GM11168 (cell line): ENCODE data around the gene CYB5D1.

Experiments used
- in situ Hi-C: fragments of 300-500 bp; cut with MboI; formaldehyde crosslinking; loops from one replicate; pipeline ENCODE4 v1.12.0; 2022; ENCODE audit warnings: low sequenced_read_pairs; ENCODE audit not compliant: unreplicated experiment

Gene CYB5D1

DNA sequence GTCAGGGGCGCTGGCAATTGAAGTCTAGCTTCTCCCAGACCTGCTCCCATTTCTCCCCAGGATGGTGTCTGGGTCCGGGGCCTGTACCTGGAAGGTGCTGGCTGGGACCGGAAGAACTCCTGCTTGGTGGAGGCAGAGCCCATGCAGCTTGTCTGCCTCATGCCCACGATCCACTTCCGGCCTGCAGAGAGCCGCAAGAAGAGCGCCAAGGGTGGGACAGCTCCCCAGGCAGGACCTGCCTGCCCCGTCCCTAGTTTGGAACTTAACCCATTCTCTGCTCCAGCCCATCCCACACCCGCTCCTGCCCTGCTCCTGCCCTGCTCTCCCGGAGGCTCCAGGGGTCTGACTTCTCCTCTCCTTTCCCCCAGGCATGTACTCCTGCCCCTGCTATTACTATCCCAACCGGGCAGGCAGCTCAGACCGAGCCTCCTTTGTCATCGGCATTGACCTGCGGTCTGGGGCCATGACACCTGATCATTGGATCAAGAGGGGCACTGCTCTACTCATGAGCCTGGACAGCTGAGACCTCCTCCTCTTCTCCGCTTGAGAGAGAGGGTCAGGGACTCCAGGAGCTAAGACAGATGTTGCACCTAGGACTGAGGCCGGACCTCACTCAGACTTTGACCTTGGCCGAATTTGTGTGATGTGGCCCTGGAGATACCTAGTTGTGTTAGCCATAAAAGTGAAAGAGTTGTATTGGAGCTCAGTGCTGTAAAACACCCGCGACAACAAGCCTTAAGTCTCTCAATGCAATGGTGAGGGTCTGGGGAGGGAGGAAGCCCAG is 24.6 kb upstream of the CYB5D1 start:
- in situ Hi-C loops: no loop called here

DNA sequence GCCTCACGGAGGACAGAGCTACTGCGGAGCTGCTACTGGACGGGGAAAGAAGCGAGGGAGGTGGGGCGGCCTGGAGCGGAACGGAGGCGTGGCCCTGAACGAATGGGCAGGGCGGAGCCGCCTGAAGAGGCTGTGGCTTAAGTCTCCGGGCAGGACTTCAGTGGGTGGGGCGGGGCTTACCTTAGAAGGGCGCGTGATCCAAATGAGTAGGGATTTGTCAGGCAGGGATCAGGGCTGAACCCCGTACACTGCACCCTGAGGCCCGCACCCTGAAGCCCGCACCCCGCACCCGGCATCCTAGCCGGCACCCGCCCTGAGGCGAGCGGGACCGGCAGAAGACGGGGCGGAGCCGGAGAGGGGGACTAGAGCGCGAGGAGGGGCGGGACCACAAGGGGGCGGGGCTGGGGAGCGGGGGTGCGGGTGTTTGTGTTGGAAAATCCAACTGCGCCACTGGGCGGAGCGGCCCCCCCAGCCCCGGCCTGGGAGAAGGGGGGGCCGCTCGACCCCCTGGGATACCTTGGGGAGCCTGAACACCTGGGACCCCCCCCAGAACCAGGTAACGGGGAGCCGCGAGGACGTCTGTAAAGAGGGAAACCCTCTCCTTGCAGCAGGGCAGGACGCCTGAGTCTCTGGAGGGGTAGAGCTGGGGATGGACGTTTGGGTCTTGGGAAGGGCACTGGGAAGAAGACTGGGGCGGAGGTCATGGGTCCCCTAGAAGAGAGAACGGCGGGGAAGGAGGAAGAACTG is 23.8 kb upstream of the CYB5D1 start, which contains the start of gene KDM6B:
Gene KDM6B, plus strand, starts transcription at position 423 of the 747 bp plus-strand sequence. CDS start 11,338 bp downstream, outside the sequence.
- in situ Hi-C loops: no loop called here

DNA sequence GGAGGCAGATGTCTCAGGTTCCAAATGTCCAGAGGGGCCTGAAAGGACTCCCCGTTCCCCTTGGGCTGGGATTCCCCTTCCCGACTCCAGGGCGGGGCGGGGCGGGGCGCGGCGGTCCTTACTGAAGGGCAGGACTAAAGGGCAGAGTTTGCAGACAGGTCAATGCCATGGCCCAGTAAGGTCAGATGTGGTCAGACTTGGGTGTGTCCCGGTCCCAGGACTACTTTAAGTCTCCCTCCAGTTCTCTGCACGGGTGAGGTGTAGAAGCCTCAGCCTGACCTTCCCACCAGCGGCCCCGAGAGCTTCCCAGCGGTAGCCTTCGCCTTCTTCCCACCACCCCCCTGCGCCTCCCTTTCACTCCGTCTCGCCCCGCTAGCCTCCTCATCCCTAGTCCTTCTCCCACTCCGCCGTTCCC is 23.3 kb upstream of the CYB5D1 start:
- in situ Hi-C loops: no loop called here

DNA sequence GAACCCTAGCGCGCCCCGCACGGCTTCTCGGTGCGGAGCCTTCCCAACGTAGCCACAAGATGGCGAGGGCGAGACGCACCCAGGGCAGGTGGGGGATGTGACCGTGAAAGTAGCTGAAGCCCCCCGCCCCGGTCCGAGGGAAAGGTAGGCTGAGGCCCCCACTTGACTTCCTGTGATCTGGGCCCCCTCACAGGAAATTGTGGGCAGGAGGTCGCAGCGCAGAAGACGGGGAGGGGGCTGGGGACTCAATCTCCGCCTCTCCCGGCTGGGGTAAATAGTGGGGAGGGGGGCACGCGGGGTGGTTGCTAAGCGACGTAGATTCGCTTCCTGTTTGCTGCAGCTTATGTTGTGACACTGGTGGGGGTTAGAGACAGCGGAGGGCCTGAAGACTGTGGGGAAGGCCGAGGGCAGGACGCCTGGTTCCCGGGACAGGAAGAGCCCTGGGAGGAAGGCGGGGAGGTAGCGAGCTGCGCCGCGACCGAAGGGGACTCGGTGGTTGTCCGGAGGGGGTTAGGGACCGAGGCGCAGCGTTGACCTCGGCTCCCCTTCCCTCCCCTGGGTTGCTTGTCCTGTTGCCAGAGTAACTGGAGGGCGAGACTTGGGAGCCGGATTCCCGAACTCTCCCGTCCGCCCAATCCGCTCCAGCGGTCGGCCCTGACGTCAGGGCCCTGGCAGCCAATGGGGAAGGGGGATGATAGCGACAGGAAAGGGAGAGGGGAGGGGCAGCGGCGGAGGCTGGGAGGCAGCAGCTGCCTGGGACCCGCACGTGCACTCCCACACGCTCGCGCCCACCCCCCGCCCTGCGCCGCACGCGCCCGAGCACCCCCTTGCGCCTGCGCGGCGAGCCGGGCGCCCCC is 22.6 kb upstream of the CYB5D1 start:
- in situ Hi-C loops: no loop called here

DNA sequence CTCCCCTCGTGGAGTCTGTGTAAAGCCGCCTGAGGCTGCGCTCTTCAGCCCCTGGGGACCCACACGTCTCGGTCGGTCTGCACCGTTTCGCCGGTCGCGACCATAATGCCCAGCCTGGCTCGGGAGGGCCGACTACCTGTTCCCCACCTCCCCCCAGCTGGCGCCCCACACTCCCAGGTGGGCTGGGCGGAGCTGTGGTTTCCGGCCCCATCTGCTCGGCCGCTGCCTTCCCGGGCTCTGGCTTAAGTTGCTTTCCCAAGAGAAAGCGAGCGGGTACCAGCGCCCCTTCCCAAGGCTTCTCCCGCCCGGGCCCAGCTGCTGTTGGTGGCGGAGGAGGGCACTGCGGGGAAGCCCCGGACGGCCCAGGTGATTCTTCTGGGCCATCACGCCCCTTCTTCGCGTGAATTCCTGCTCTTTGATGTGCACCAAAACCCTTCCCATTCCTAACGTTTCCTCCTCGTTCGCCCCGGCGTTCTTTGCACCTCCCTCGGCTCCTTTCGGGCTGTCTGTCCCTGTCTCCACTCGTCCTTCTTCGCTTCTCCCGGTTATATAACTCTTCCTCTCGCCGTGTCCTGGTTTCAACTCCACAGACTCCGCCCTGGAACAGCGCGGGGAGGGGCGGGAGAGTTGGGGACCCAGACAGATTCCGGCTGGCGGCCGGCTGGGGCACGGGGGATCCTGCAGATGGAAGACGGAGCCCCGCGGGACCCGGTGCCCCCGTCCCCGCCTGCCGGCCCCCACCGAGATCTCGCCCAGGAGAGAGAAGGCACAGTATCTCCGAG is 21.8 kb upstream of the CYB5D1 start:
- in situ Hi-C loops: no loop called here

DNA sequence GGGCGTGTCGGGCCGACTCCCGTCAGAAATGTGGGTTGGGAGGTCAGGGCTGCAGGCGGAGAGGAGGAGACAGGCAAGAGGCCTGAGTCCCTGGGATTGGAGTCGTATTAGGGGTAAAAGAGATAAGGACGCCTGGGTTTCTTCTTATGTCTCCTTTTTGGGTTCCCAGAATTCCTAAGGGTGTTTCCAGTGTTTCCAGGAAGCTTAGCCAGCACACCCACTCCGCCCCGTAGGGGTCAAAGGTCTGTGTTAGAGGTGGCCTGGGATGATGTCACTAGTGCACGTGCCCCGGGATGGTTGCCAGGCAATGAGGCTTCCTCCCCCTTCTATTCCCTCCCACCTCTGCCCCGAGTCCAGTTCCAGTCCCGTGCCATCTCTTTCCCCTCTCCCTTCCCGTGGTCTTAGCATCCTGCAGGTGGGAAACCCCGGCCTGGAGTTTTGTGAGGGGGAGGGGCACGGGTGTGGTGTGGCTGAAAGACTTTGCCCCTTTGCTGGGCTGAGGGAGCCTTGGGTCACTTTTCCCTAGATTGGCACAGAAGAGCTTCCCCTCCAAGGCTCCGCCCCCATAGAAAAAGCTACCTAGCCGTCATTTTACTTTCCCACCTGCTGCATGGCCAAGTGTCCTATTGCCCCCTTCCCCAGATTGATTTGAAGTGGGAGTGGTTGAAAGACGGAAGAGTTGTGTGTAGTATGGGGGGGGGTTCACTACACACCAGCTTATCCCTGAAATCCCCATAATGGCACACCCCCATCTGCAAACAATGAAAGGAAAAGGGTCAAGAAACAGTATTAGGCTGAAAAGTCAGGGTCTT is 21.0 kb upstream of the CYB5D1 start:
- in situ Hi-C loops: no loop called here

DNA sequence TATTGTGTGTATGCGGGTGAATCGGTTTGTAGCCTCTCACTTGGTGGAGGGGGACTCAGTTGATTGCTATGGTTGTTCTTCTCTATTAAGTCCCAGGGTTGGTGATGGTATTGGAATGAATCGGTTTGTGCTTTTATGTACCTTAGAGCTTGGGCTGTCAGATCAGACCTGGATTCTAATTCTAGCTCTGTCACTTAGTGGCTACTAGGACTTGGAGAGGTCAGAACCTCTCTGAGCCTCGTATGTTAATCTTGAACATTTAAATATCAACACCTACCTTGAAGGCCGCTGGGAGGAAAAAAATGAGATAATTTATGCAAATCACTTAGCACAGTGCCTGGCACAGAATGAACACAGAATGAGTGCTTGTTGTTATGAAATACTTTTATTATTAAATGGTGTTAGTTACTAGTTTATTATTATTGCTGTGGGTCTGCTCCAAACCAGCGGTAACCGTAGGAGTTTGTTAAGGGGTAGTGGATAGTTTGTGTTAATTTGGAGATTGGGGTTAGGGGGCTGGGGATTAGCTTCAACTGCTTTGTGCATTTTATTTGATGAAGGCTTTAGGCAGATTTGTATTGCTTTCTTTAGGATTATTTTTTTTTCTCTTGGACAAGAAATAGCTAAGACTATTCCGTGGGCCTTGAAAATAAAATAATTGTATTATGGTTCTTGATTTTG is 20.3 kb upstream of the CYB5D1 start:
- in situ Hi-C loops: no loop called here

DNA sequence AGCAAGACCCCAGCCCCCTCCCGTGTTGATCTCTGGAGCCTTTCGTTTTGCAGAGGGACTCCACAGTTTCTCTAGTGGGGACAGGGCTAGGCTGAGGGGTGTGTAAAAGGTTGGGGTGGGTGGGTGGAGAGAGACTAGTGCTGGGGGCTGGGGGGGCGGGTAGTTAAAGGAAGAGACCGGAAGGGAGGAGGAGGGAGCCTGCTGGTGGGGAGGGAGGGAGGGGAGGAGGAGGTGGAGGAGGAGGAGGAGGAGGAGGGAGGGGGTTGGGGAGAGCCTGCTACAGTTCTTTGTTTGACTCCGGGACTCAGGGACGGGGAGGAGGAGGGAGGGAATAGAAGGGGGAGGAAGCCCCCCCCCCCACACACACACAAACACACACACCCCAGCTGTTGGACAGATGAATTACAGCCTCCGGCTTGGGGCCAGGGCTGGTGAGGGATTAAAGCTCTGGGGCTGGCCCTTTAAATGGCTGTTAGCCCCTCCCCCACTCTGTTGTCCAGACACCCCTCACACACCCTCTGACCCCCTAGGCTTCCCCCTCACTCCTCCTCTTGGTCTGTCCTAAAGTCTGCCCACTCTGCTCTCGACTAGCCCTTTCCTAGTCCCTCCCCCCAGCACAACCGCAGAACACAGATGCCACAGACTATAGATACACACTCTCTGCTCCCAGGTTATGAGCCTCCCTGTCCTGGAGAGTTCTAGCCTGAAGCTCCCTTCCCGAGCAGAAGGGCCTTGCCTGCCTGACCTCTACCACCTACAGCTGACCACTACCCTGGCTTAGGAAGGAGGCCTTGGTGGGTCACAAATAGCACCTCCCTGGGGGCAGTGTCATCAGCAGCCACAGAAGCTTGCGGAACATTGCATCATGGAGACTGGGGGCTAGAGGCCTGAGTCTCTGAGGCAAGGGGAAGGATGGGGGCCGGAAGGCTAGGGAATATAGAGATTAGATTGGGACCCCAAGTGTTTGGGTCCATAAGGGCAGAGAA is 19.4 kb upstream of the CYB5D1 start:
- in situ Hi-C loops: no loop called here

DNA sequence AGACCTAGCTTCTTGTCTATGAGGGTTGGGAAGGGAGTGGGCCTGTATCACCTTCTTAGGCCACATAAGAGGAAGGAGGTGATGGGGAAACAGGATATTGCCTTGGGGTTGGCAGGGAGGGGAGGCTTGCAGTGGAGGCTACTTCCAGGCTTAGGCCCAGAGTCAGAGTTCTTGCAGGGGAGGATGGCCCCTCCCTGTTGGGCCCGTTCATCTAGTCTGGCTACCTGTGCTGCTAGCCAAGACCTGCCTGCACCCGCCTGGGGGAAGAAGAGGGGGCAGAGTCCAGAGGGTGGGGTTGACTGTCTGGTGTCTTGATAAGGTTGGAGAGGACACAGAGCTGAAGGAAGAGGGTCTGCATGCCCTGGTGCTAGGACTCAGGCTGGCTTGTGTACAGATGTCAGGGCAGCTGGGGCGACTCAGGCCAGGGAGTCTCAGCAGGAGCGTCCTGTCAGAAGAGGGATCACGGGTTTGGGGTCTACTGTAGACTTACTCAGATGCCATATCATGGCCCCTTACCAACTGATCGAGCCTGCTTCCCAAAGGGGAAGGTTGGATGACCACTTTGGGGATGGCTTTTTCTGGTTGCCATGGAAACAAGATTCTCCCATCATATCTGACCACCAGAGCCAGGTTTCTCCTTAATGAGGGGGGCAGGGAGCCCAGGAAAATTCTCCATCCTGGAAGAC is 18.5 kb upstream of the CYB5D1 start:
- in situ Hi-C loops: no loop called here

DNA sequence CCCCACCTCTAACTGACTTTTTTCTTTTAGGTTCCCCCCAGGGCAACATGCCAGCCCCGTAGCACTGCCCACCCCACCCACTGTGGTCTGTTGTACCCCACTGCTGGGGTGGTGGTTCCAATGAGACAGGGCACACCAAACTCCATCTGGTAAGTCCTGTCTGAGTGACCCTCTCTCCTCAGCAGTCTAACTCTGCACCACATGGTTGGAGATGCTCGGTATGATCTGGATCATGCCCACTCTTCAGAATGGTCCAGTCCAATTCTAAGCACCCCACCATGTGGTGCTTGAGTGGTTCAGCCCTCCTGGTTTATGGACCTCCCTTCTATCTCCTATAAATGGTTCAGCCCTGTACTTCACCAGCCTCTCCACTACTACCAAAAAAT is 17.9 kb upstream of the CYB5D1 start:
- in situ Hi-C loops: no loop called here

DNA sequence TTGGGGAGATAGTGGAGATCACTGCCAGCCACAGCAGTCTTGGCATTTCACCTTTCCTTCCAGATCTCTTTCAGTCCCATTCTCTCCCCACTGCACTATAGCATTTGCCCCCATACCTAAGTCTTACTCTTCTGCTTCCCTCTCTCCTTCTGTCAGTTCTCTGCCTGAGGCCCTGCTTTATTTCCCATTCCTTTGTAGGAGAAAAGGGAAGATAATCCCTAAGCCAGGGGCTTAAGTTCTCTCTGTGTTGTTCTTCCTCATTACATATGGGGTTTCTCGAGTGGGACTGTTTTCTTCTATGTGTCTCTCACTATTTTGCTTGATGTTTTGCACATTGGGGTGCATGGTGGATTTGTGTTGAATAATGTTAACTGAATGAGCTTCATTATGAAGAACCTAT is 17.4 kb upstream of the CYB5D1 start:
- in situ Hi-C loops: no loop called here

DNA sequence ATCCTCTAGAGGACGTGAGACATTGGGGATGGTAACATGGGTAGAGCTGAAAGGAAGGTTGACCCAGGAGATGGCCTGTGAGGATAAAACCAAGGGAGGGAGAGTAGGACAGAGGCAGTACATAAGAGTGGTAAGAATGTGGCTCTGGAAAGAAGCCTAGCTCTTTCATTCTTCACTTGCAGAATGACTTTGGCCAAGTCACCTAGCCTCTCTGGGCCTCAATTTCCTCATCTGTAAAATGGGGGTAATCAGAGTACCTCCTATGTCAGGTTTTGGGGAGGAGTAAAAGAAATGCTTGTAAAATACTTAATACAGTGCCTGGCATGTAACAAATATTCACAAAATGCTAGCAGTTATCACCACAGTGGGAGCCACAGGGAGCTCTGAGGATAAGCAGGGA is 16.9 kb upstream of the CYB5D1 start:
- in situ Hi-C loops: no loop called here

DNA sequence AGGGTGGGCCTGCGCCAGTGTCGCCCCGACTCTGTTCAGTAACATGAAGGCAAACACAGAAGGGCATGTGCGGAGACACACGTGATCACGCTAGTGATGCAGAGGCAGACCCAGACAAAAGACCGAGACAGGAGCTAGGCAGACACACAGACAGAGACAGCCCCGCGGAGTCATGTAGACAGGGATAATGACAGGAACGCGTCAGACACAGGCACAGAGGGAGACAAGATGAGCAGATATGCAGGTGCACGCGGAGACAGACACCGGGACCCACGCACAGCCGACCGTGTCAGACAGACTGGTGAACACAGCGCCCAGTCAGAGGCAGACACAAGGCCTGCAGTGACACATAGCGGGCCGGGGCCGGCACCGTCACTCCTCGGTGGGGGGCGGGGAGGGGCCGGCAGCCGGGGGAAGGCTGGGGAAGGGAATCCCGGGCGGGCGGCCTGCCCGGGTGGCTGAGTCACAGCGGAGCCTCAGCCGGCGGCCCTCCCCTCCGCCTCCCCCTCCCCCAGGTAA is 16.3 kb upstream of the CYB5D1 start:
- in situ Hi-C loops: no loop called here

DNA sequence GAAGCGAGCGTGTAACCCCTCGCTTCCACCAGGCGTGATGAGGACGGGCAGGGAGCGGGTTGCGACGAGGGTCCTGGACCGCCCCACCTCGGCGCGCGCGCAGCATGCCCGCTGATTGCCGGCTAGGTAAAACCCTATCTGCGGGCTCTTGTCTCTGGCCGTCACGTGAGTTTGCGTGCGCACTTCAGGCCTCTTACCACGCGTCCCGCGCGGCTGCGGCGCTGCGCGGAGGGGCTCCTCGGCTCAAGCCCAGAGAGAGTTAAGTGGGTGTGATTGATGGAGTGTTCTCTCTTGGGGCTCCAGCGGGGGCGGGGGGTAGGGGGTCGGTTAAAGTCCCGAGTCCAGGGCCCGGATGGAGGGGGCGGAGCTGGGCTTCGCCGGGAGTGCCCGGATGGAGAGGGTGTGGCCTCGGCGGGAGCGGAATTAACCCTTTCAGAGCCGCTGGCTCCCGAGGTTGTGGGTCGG is 15.9 kb upstream of the CYB5D1 start:
- in situ Hi-C loops: no loop called here

DNA sequence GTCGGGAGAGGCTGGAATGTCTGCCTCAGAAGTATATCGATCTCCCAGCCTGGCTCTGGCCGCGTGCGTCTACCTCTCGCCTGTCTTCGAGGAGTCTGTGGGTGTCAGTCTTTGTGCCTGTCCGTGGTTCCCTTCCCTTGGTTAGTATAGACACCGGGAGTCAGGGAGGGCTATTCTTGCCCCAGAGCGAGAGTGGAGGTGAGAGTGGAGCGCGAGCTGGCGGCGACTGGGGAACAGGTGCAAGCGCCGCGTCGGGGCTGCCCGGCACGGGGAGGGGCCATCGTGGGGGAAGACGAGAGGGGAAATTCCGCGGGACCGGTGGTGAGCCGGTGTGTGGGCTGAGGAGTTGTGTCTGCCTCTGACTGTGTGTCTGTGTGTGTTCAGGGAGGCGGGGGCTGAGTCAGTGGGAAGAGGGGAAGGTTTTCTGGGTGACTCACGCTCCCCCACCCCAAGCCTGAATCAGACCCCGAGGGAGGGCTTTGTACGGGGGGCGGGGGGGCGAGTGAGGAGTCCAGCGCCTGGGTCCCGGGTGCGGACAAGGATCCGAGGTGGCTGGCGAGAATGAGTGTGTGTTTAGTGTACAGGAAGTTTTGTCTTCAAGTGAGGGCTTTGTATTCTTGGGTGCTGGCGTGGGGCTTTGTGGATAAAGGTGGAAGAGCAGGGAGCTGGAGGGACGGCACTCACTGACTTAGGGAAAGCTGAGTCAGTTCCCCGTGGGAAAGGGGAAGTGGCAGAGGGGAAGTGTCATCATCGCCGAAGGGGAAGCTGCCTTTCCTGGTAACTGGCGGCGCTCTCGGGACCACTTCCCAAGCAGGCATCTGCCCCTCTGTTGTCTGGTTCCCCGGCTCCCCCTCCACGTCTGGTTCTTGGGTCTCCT is 15.2 kb upstream of the CYB5D1 start:
- in situ Hi-C loops: no loop called here

DNA sequence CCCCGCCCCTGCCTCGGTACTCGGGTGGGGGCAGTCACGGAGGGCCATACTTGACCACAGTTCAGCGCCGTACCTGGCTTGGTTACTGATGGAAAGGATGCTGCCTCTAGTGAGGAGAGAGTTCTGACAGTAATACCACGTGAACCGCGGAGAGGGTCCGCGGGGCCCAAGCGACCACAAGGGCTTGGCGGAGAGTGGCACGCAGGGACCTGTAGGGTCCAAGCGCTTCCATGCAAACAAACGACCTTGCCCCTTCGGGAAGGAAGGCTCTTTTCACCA is 14.6 kb upstream of the CYB5D1 start:
- in situ Hi-C loops: no loop called here
